Measurements from ENCODE around the gene KSR1. TPM values are rescaled to one million over a fixed set of nuclear protein-coding genes. Genes with fewer than 3 reads are reported as not detected.

KSR1 gene
- total RNA-seq, 2 donors from 2014 or later: 122 to 236 TPM

GRCh38 chr17:27603421-27603770 is 147.1 kb downstream of the KSR1 start:
- DNase-seq (ENCODE audit: low spot score): no peak
- no peak overlapping the region for H3K27ac Mint-ChIP-seq
- no peak for ATAC-seq
- H3K27me3 Mint-ChIP-seq: no peaks in the 10 kb centered on the region
- peaks cover 14 to 15% of the 10 kb centered on the region in 2 donors for H3K4me1 Mint-ChIP-seq (ENCODE audit: low read depth in 2 of 2)
- no peak overlapping the region for H3K4me3 Mint-ChIP-seq
- no peaks in the 10 kb centered on the region for H3K36me3 Mint-ChIP-seq
- no peaks in the 10 kb centered on the region for H3K9me3 Mint-ChIP-seq

GRCh38 chr17:27603880-27604794 is 147.9 kb downstream of the KSR1 start:
- no peak for ATAC-seq
- DNase-seq (ENCODE audit: low spot score): no peak
- Mint-ChIP-seq H3K4me1 (ENCODE audit: low read depth in 2 of 2) (peaks cover 14 to 15% of the 10 kb centered on the region in 2 donors), H3K9me3 (no peaks in the 10 kb centered on the region), H3K4me3 (no peak overlapping the region), H3K36me3 (peaks cover 4% of the 10 kb centered on the region), H3K27ac (no peak overlapping the region), H3K27me3 (no peaks in the 10 kb centered on the region)

- Mint-ChIP-seq H3K4me3 (no peak overlapping the region), H3K27me3 (no peaks in the 10 kb centered on the region), H3K9me3 (no peaks in the 10 kb centered on the region), H3K36me3 (peaks cover 6% of the 10 kb centered on the region), H3K27ac (no peak overlapping the region), H3K4me1 (ENCODE audit: low read depth in 2 of 2) (peaks cover 10 to 12% of the 10 kb centered on the region in 2 donors)
- no peak for DNase-seq (ENCODE audit: low spot score)
- ATAC-seq: no peak
Measured at GRCh38 chr17:27605409-27605808, 149.2 kb downstream of the KSR1 start.

GRCh38 chr17:27607521-27608091 is 151.4 kb downstream of the KSR1 start:
- Mint-ChIP-seq H3K36me3 (peaks cover 6% of the 10 kb centered on the region), H3K4me1 (ENCODE audit: low read depth in 2 of 2) (peaks cover 0 to 6% of the 10 kb centered on the region in 2 donors), H3K4me3 (no peak overlapping the region), H3K27me3 (no peaks in the 10 kb centered on the region), H3K27ac (no peak overlapping the region), H3K9me3 (no peaks in the 10 kb centered on the region)
- DNase-seq (ENCODE audit: low spot score) (no peak), ATAC-seq (no peak)

- H3K4me1 Mint-ChIP-seq (ENCODE audit: low read depth in 2 of 2): peaks cover 0 to 3% of the 10 kb centered on the region in 2 donors
- no peak overlapping the region for H3K4me3 Mint-ChIP-seq
- ATAC-seq: peak in 1 of 2 donors; percentile 37
- H3K27ac Mint-ChIP-seq: peak overlapping the region in 1 of 2 donors; percentile 17
- peaks cover 6% of the 10 kb centered on the region for H3K36me3 Mint-ChIP-seq
- H3K9me3 Mint-ChIP-seq: no peaks in the 10 kb centered on the region
- no peaks in the 10 kb centered on the region for H3K27me3 Mint-ChIP-seq
- no peak for DNase-seq (ENCODE audit: low spot score)
Measured at GRCh38 chr17:27608328-27609230, 152.3 kb downstream of the KSR1 start.

- DNase-seq (ENCODE audit: low spot score) (no peak), ATAC-seq (no peak)
- H3K36me3 Mint-ChIP-seq: peaks cover 6% of the 10 kb centered on the region
- no peaks in the 10 kb centered on the region for H3K27me3 Mint-ChIP-seq
- H3K4me1 Mint-ChIP-seq (ENCODE audit: low read depth in 2 of 2): peaks cover 0 to 3% of the 10 kb centered on the region in 2 donors
- H3K4me3 Mint-ChIP-seq: no peak overlapping the region
- no peak overlapping the region for H3K27ac Mint-ChIP-seq
- no peaks in the 10 kb centered on the region for H3K9me3 Mint-ChIP-seq
Measured at GRCh38 chr17:27609611-27610303, 153.5 kb downstream of the KSR1 start.

GRCh38 chr17:27610304-27610677 is 154.0 kb downstream of the KSR1 start:
- Mint-ChIP-seq H3K36me3 (peaks cover 11% of the 10 kb centered on the region), H3K27ac (no peak overlapping the region), H3K9me3 (no peaks in the 10 kb centered on the region), H3K4me1 (ENCODE audit: low read depth in 2 of 2) (peaks cover 0 to 3% of the 10 kb centered on the region in 2 donors), H3K4me3 (no peak overlapping the region), H3K27me3 (no peaks in the 10 kb centered on the region)
- ATAC-seq (no peak), DNase-seq (ENCODE audit: low spot score) (no peak)

GRCh38 chr17:27612160-27612770 is 156.0 kb downstream of the KSR1 start:
- Mint-ChIP-seq H3K4me3 (no peak overlapping the region), H3K36me3 (peaks cover 15% of the 10 kb centered on the region), H3K27ac (peak overlapping the region in 1 of 2 donors; percentile 11)

DNA sequence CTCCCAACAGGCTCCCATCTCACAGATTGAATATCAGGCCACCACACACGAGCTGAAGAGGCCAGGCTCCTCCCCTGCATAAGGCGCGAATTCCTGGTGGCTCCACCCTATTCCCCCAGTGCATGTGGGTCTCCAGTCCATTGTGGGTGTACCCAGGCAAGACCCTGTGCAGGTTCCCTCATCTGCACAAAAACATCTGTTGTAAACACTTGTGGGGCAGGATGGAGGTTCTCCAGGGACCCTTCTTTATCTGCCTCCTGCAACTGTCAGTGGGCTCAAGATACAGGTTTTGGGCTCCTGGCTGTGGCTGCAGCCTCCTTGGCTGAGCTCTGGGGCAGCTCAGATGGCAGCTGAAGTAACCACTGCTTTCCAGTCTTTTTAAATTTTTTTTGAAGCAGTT is 157.2 kb downstream of the KSR1 start:
- H3K4me3 Mint-ChIP-seq: no peak overlapping the region
- H3K9me3 Mint-ChIP-seq: no peaks in the 10 kb centered on the region
- H3K27me3 Mint-ChIP-seq: no peaks in the 10 kb centered on the region
- no peak for ATAC-seq
- H3K36me3 Mint-ChIP-seq: peaks cover 15% of the 10 kb centered on the region
- H3K27ac Mint-ChIP-seq: no peak overlapping the region
- H3K4me1 Mint-ChIP-seq (ENCODE audit: low read depth in 2 of 2): peaks cover 0 to 3% of the 10 kb centered on the region in 2 donors
- DNase-seq (ENCODE audit: low spot score): no peak

More at GRCh38 chr17:27612160-27612770, 156.0 kb downstream of the KSR1 start:
- H3K27me3 Mint-ChIP-seq: no peaks in the 10 kb centered on the region
- DNase-seq (ENCODE audit: low spot score) (no peak), ATAC-seq (no peak)
- no peaks in the 10 kb centered on the region for H3K9me3 Mint-ChIP-seq
- H3K4me1 Mint-ChIP-seq (ENCODE audit: low read depth in 2 of 2): peaks cover 0 to 3% of the 10 kb centered on the region in 2 donors

DNA sequence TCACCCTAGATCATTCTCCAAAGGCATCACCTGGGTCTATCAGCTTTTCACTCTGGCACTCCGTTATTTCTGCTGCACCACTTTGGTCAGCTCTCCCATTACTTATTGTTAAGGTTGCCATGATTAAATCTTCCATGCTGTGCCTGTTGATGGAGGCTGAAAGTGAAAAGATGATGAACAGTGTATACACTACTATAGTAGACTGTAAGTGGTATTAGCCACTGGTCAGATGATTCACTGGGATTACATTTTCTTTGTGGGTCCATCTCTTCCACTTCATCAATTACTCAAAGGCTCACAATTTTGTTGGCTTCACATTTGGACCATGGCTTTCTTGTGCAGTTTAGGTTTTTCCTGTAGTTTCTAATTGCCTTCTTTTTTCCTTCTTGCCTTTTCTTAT is 158.9 kb downstream of the KSR1 start:
- Mint-ChIP-seq H3K9me3 (no peaks in the 10 kb centered on the region), H3K27me3 (no peaks in the 10 kb centered on the region), H3K36me3 (peaks cover 10% of the 10 kb centered on the region), H3K4me3 (no peak overlapping the region), H3K27ac (no peak overlapping the region), H3K4me1 (ENCODE audit: low read depth in 2 of 2) (peaks cover 0 to 3% of the 10 kb centered on the region in 2 donors)
- ATAC-seq: no peak
- no peak for DNase-seq (ENCODE audit: low spot score)

- no peaks in the 10 kb centered on the region for H3K9me3 Mint-ChIP-seq
- no peaks in the 10 kb centered on the region for H3K27me3 Mint-ChIP-seq
- no peak for DNase-seq (ENCODE audit: low spot score)
- no peak overlapping the region for H3K27ac Mint-ChIP-seq
- no peak for ATAC-seq
- peaks cover 14% of the 10 kb centered on the region for H3K36me3 Mint-ChIP-seq
- no peak overlapping the region for H3K4me3 Mint-ChIP-seq
- peaks cover 2 to 6% of the 10 kb centered on the region in 2 donors for H3K4me1 Mint-ChIP-seq (ENCODE audit: low read depth in 2 of 2)
Measured at GRCh38 chr17:27616414-27616813, 160.2 kb downstream of the KSR1 start.

GRCh38 chr17:27618417-27618816 is 162.2 kb downstream of the KSR1 start:
- Mint-ChIP-seq H3K36me3 (peaks cover 16% of the 10 kb centered on the region), H3K9me3 (no peaks in the 10 kb centered on the region), H3K27me3 (no peaks in the 10 kb centered on the region), H3K27ac (no peak overlapping the region), H3K4me1 (ENCODE audit: low read depth in 2 of 2) (peaks cover 0 to 6% of the 10 kb centered on the region in 2 donors), H3K4me3 (no peak overlapping the region)
- ATAC-seq: no peak
- DNase-seq (ENCODE audit: low spot score): no peak

GRCh38 chr17:27620721-27621120 is 164.5 kb downstream of the KSR1 start:
- Mint-ChIP-seq H3K27me3 (no peaks in the 10 kb centered on the region), H3K4me1 (ENCODE audit: low read depth in 2 of 2) (peaks cover 0 to 6% of the 10 kb centered on the region in 2 donors), H3K4me3 (peak overlapping the region; percentile 7), H3K9me3 (no peaks in the 10 kb centered on the region), H3K36me3 (peaks cover 13% of the 10 kb centered on the region), H3K27ac (peak overlapping the region in 1 of 2 donors; percentile 14)
- ATAC-seq (no peak), DNase-seq (ENCODE audit: low spot score) (no peak)
